Sigmoid colon (tissue), 7 donors: ENCODE measurements around the gene TCHHL1. TPM values are rescaled to one million over a fixed set of nuclear protein-coding genes. Genes with fewer than 3 reads are reported as not detected.

Source experiments
- DNase-seq: peaks from one replicate; pipeline ENCODE4 v3.0.0-alpha.2; 2019
- H3K27ac ChIP-seq, 4 donors: fragments of 200-600 bp; sonication (generic); one replicate each; pipeline ENCODE4 v1.5.1; 2016 to 2019; ENCODE audit warnings: mild to moderate bottlenecking in 1 of 4
- H3K27me3 ChIP-seq, 3 donors: fragments of 200-600 bp; sonication (generic); one replicate each; pipeline ENCODE4 v1.5.1; 2019; ENCODE audit warnings: mild to moderate bottlenecking in 1 of 3
- H3K36me3 ChIP-seq, 4 donors: fragments of 200-600 bp; sonication (generic); one replicate each; pipeline ENCODE4 v1.5.1; 2016 to 2019
- H3K4me1 ChIP-seq, 4 donors: fragments of 200-600 bp; sonication (generic); one replicate each; pipeline ENCODE4 v1.5.1; 2017 to 2019
- H3K4me3 ChIP-seq, 4 donors: fragments of 200-600 bp; sonication (generic); one replicate each; pipeline ENCODE4 v1.5.1; 2017 to 2019; ENCODE audit warnings: mild to moderate bottlenecking in 2 of 4, moderate library complexity in 1 of 4
- H3K9me3 ChIP-seq, 4 donors: fragments of 200-600 bp in 3 of 4; sonication (generic) in 3 of 4; one replicate each; pipeline versions ENCODE4 v1.5.1 to v1.6.1; 2013 to 2019
- CTCF ChIP-seq, 4 experiments: fragments of 450-650 bp in 3 of 4; fragments of 200-600 bp in 1 of 4; IDR thresholded peaks; one replicate each; pipeline ENCODE4 v1.5.1; 2016 to 2019; ENCODE audit warnings: antibody characterized with exemption in 4 of 4, mild to moderate bottlenecking in 3 of 4, moderate library complexity in 2 of 4
- EP300 ChIP-seq, 4 donors: sonication (generic); formaldehyde crosslinking; IDR thresholded peaks; one replicate each; pipeline ENCODE4 v1.6.1; 2017; ENCODE audit warnings: antibody characterized with exemption in 4 of 4
- POLR2A ChIP-seq, 2 donors: fragments of 450-650 bp; IDR thresholded peaks; one replicate each; pipeline ENCODE4 v1.6.1; 2016; ENCODE audit warnings: antibody characterized with exemption in 2 of 2, mild to moderate bottlenecking in 2 of 2, moderate library complexity in 2 of 2
- POLR2AphosphoS5 ChIP-seq, 4 donors: sonication (generic); formaldehyde crosslinking; IDR thresholded peaks; one replicate each; pipeline ENCODE4 v1.6.1; 2017; ENCODE audit warnings: antibody characterized with exemption in 4 of 4
- WGBS, 2 donors: extraction: QIAGEN DNeasy Blood & Tissue Kit; methylation state at CpG; one replicate each; pipeline ENCODE4 v1.1.7; 2013; 5-methylcytosine and 5-hydroxymethylcytosine counted together
- intact Hi-C: fragments of 100-400 bp; cut with DNase I; formaldehyde crosslinking; loops from one replicate; pipeline ENCODE4 v1.15.1; 2023
- polyA plus RNA-seq, 3 donors: library from polyadenylated mRNA; stranded (reverse); fragments of 200-250 nt; gene quantifications; one replicate each; pipeline ENCODE4 v1.2.3, GENCODE V29; 2013
- total RNA-seq, 4 donors: library from RNA; depleted of rRNA; stranded (reverse); fragments of >200 nt; gene quantifications; one replicate each; pipeline ENCODE4 v1.1.0, GENCODE V29; 2016
- donor health status: healthy with polysubstance abuse.
- donor health status: Bipolar disorder and iron deficiency.
- donor health status: healthy.

TCHHL1 gene
- total and polyA plus RNA-seq, 7 donors: not detected

- peaks cover 0 to 13% (median 1%) of the 10 kb centered on the region in 4 donors for H3K9me3 ChIP-seq
- intact Hi-C loops: no loop called here
These were observed 21.1 kb upstream of the TCHHL1 start for GRCh38 chr1:152109998-152110294.

GRCh38 chr1:152109231-152109997 is 20.6 kb upstream of the TCHHL1 start:
- intact Hi-C loops: no loop called here
- no peaks in the 10 kb centered on the region for H3K36me3 ChIP-seq
- 5 to 11% methylated on average over 31 of the region's 31 CpGs for WGBS, 2 donors
- H3K9me3 ChIP-seq: peaks cover 0 to 13% (median 1%) of the 10 kb centered on the region in 4 donors
- peaks cover 52 to 100% (median 82%) of the 10 kb centered on the region in 3 donors for H3K27me3 ChIP-seq
- no peak for TF ChIP-seq POLR2A (IDR thresholded peaks at IDR 0.05)
- TF ChIP-seq POLR2AphosphoS5 (IDR thresholded peaks at IDR 0.05): no peak
- TF ChIP-seq EP300 (IDR thresholded peaks at IDR 0.05): no peak
- TF ChIP-seq CTCF (IDR thresholded peaks at IDR 0.05): no peak
- no peak for DNase-seq
- peaks cover 0 to 45% (median 40%) of the 10 kb centered on the region in 4 donors for H3K4me1 ChIP-seq
- H3K27ac ChIP-seq: no peak overlapping the region
- peak overlapping the region in 3 of 4 donors; percentile 39 to 49 (median 41) for H3K4me3 ChIP-seq

More at GRCh38 chr1:152109998-152110294, 21.1 kb upstream of the TCHHL1 start:
- H3K36me3 ChIP-seq: no peaks in the 10 kb centered on the region
- no peak overlapping the region for H3K27ac ChIP-seq
- 4 to 11% methylated on average over 15 of the region's 15 CpGs for WGBS, 2 donors
- DNase-seq: no peak
- peak overlapping the region in 3 of 4 donors; percentile 39 to 49 (median 41) for H3K4me3 ChIP-seq
- peaks cover 0 to 45% (median 40%) of the 10 kb centered on the region in 4 donors for H3K4me1 ChIP-seq
- no peak for TF ChIP-seq POLR2AphosphoS5 (IDR thresholded peaks at IDR 0.05)
- no peak for TF ChIP-seq POLR2A (IDR thresholded peaks at IDR 0.05)
- TF ChIP-seq CTCF (IDR thresholded peaks at IDR 0.05): no peak
- no peak for TF ChIP-seq EP300 (IDR thresholded peaks at IDR 0.05)
- peaks cover 54 to 100% (median 81%) of the 10 kb centered on the region in 3 donors for H3K27me3 ChIP-seq

- peaks cover 0 to 45% (median 40%) of the 10 kb centered on the region in 4 donors for H3K4me1 ChIP-seq
- H3K27me3 ChIP-seq: peaks cover 49 to 100% (median 82%) of the 10 kb centered on the region in 3 donors
- TF ChIP-seq POLR2A (IDR thresholded peaks at IDR 0.05) (no peak), EP300 (IDR thresholded peaks at IDR 0.05) (no peak), POLR2AphosphoS5 (IDR thresholded peaks at IDR 0.05) (no peak), CTCF (IDR thresholded peaks at IDR 0.05) (no peak)
- H3K36me3 ChIP-seq: no peaks in the 10 kb centered on the region
- no peak overlapping the region for H3K4me3 ChIP-seq
- H3K27ac ChIP-seq: no peak overlapping the region
- no peak for DNase-seq
- peaks cover 0 to 13% (median 1%) of the 10 kb centered on the region in 4 donors for H3K9me3 ChIP-seq
- WGBS, 2 donors: 12 to 21% methylated on average over 28 of the region's 28 CpGs
- intact Hi-C loops: no loop called here
These were observed 20.0 kb upstream of the TCHHL1 start for GRCh38 chr1:152108882-152109222.

GRCh38 chr1:152107984-152108881 is 19.4 kb upstream of the TCHHL1 start:
- no peak overlapping the region for H3K4me3 ChIP-seq
- peaks cover 0 to 13% (median 1%) of the 10 kb centered on the region in 4 donors for H3K9me3 ChIP-seq
- 7 to 9% methylated on average over 67 of the region's 67 CpGs for WGBS, 2 donors
- intact Hi-C loops: no loop called here
- no peak for DNase-seq
- H3K36me3 ChIP-seq: no peaks in the 10 kb centered on the region
- peak overlapping the region in 1 of 4 donors; percentile 25 for H3K27ac ChIP-seq
- peaks cover 47 to 100% (median 76%) of the 10 kb centered on the region in 3 donors for H3K27me3 ChIP-seq
- TF ChIP-seq POLR2A (IDR thresholded peaks at IDR 0.05): no peak
- TF ChIP-seq CTCF (IDR thresholded peaks at IDR 0.05): no peak
- TF ChIP-seq POLR2AphosphoS5 (IDR thresholded peaks at IDR 0.05): peak in 3 of 4 donors; percentile 17 to 31 (median 23)
- no peak for TF ChIP-seq EP300 (IDR thresholded peaks at IDR 0.05)
- H3K4me1 ChIP-seq: peaks cover 0 to 45% (median 40%) of the 10 kb centered on the region in 4 donors
